GM19468 (cell line): ENCODE measurements around the gene ITGB2.

ENCODE experiments used
- ATAC-seq: cut with Tn5 transposase; IDR thresholded peaks from one replicate; pipeline ENCODE4 v1.9.1; 2021; ENCODE audit warnings: mild to moderate bottlenecking, moderate library complexity, moderate number of reproducible peaks; ENCODE audit not compliant: unreplicated experiment; ENCODE audit errors: extremely low read depth

ITGB2 gene

DNA sequence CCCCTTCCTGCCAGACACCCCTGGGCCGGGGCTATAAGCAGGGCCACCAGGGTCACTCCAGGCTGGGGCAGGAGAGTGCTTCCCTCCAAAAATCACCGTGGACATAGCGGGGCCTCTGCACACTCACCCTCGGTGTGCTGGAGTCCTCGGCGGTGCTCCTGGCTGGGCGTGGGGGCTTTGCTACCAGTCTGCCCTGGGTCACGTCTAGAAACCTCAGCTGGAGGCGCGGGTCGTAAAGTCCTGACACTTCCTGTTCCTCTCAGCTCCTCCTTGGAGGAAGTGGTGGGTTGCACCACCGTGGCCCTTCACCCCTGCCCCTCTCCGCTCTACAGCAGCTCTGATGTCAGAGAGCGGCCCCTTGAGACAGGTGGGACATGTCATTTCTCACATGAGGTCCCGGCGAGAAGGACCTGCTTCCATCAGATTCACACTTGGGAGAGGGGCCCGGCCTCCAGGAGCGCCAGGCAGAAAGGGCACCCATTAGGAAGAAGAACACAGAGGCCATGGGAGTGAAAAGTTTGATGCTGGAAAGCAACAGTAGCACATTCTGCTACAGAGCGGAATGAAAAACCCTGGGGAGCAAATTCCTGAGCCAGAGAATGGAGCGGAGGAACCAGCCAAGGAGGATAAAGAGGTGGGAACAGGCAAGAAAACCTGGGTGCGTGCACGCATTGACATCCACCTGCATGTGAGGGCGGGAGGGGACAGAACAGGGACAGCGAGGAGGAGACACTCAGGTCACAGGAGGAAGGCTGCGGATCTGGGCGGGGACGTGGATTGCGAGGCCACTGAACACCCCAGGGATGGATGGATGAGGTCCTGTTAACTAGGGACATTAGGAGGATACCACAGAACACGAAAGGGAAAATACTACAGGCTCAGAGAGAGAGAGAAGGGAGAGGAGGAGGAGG is at the start of gene ITGB2:
Gene ITGB2, minus strand, starts transcription at position 206 of the 911 bp plus-strand sequence. CDS start 10,117 bp downstream, outside the sequence.
- ATAC-seq: no peak

GRCh38 chr21:44969931-44970755 is 49.4 kb upstream of the ITGB2 start:
- ATAC-seq: no peak

GRCh38 chr21:44969066-44969670 is 48.5 kb upstream of the ITGB2 start:
- ATAC-seq: no peak

DNA sequence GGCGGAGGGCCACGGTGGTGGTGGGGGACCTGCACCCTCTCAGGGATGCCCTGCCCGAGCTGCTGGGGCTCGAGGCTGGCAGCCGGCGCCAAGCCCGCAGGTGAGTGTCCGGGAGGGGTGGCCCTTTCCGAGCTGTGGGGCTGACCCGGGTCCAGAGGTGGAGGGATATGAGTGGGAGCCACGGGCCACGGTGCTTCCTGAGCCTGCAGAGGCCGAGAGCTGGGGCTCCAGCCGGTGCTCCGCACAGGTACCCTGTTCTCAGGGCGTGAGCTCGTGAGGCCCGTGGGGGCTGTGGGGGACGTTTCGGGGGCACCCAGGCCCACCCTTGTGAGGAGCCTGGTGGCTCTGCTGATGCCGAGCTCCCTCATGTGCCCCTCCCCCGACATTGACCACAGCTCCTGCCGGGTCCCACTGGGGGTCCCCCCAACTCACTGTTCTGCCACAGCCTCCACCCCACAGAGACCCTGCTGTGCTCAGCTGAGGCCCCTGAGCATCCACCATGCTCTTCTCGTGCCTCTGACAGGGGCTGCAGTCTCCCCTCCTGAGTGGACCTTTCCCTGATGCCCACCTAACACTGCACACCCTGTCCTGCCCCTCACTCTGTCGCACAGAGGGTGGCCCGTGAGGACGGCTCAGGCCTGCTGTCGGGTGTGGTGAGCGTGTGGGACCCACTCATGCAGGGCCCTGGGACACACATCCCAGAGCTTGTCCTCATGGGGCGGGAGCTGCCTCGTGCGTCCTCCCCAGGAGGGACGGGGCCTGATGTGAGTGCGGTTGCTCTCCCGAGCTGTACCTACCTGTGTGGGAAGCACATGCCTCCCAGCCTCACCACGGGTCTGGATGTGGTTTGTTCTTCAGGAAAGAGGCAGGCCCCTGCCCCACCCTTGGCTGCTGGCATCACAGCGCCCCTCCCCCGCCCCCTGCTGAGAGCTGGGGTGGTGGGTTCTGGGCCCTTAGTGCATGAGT is 46.7 kb upstream of the ITGB2 start:
- ATAC-seq: no peak

DNA sequence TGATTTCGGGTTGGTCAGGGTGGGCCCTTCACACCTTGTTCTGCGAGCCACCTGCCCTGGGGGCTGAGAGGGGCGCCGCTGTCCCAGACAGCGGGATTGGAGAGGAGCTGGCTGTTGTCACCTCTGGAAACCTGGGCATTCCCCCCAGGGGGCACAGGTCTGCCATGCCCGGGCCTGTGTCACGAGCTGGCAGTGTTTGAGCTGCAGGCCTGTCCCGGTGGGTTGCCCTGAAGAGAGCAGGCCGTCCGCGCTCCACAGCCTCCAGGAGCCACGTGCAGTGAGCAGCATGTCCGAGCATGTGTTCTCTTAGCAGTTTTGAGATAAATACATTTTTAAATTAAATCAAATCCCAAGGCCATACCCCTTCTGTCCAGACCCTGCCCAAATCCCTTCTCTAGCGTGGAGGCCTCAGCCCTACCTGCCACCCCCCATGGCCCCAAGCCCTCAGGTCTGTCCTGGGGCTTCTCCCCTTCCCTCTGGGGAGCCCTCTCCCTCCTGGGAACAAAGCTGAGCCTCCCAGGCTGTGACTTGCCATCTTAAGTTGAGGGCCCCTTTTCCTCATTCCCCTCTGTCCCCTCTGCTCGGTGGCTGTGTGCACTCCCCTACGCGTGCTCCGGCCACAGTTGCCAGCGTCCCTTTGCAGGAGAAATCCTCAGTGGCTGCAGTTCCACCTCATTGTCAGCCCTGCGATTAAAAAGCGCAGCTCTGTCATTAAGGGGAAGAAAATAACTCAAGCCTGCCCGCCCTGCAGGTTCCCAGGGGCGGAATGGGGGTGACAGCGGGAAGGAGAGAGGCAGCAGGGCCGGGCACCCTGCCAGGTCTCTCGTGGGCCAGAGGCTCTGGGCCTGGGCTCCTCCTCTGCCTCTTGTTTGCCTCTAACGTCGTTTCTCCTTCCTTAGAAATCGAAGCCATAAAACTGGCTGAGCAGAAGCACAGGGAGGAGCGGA is 45.7 kb upstream of the ITGB2 start:
- ATAC-seq: no peak

DNA sequence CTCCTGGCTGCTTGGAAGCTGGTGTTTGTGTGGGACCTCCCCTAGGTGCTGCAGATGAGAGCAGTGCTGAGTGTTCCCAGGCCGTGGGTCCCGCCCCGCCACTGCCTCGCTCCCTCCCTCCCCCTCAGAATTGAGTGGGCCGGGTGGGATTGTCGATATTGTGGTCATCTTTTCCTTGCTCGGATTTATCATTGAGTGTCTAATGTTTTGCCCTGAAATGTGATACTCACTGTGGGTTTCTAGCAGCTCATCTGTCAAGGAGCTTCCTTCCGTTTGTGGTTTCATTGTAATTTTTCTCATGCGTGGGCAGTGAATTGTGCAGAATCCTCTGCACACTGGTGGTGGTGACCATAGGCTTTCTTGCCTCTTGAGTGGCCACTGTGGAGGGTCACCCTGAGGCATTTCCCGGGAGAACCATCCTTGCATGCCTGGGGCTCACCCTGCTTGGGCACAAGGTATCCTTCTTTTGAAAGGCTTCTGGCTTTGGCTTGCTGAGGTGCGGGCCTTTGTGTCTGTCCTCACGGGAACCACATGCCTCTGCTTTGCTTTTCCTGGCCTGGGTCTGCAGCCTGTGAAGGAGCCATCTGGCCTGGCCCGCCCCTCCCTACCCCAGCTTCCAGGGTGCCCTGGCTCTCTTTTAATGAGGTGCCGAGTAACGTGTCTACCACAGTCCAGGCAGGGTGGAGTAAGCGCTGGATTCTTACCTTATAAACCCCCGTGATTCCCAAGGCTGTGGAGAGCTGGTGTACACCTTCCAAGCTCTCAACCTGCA is 44.7 kb upstream of the ITGB2 start:
- ATAC-seq: no peak

DNA sequence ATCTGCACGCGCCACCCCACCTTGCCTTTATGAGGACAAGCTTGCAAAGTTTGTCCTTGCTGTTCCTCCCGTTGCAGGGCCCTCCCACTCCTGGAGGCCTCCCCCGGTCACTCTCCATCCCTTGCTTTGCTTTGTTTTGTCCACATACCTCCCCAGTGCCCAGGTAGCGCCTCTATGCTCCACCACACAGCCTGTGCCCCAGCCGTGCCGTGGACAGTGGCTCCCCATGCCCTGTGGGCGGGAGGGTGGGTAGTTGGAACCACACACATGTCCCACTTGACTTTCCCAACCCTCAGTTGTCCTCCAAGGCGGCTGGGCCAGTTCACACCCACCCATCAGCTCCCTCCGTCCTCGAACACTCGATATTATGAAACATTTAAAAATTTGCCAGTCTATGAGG is 43.7 kb upstream of the ITGB2 start:
- no peak for ATAC-seq

GRCh38 chr21:44962403-44962966 is 41.8 kb upstream of the ITGB2 start:
- ATAC-seq: no peak

DNA sequence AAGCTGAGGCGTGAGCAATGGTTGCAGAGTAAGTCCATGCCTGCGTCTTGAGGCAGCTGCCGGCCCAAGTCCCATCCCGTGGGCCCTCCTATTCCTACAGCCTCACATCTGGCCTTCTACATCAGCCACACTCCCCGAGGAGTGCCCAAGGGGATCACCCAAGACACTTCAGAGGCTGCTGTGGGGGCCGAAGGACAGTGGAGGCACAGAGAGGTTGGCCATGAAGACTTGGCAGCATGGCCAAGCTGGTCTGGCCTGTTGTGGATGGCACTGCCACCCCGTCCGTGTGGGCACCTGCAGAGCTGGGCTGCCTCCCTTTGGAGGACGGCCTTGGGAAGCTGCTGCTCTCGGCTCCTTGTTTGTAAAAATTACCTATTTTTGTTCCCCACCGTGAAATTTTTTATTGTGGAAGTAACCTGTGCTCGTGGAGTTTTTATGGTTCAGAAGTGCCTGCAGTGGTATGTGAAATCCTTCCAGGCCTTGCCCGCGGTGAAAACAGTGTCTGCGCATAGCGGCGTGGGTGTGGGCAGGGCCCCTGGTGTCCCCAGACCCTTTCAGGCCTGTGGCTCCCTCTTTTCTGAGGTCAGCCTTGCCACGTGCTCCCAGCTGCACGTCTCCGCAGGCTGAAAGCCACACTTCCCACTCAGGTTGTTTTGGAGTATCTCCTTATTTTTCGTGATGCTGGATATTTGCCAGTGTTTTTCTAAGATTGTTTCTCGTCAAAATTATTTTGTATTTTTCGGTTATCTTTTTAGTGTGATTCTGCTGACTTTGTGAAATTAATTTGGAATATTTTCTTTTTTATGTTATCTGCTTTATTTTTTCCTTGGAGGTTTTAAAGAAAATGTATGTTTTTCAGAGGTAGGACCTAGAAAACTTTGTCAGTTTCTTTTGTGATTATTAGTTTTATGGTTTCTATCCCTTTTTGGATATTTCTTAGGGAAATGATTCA is 39.7 kb upstream of the ITGB2 start:
- no peak for ATAC-seq

GRCh38 chr21:44959376-44960091 is 38.8 kb upstream of the ITGB2 start:
- no peak for ATAC-seq

DNA sequence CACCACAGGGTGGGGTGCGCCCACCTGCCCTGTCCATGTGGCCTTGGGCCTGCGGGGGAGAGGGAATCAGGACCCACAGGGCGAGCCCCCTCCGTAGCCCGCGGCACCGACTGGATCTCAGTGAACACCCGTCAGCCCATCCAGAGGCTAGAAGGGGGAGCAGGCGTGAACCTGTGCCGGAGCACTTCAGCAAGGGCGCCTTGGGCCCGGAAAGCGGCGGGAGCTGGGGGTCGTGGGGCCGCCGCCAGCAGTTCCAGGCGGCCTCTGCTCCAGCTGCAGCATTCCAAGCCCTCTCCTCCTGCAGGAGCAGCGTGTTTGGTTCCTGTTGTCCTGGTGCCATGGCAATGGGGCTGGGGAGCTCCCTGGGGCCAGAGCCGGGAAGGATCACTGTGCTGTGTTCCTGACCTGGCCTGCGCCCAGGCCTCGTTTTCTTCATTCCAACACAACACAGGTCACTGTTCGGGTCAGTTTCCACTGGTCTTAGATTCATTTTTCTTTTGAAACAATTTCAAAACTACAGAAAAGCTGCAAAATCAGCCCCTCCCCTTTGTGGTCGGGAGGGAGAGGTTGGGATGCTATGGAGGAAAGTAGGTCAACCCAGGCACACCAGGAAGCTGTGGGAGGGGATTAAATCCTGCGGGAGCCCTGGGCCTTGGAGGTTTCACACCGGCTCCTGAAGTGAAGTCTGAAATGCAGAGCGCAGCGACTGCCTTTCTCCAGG is 37.9 kb upstream of the ITGB2 start:
- no peak for ATAC-seq

- no peak for ATAC-seq
Observed at GRCh38 chr21:44957901-44958451, 37.3 kb upstream of the ITGB2 start.

GRCh38 chr21:44957047-44957831 is 36.5 kb upstream of the ITGB2 start:
- ATAC-seq: no peak
